Brain pericyte (primary cell): ENCODE measurements around the gene MCRIP1.

Source experiments
- DNase-seq: peaks from one replicate; pipeline ENCODE4 v3.0.0-alpha.2; 2012; ENCODE audit warnings: low read depth, low spot score

The MCRIP1 gene

DNA sequence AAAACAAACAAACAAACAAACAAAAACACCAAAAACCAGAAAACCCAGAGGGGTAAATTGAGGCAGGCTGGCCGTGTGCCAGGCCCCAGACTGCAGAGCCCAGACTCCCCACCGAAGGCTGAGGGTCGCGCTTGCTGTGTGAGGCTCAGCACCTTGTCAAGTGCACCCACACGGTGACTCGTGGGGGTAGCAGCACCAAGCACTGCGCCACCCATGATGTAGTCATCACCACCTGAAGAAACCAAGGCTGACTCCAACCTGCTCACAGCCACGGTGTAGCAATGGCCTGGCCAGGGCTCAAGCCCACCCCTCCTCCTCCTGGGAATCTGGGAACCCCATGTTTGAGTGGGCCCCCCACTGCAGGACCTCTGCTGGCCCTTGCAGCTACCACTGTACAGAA is 11.9 kb downstream of the MCRIP1 start:
- no peak for DNase-seq

DNA sequence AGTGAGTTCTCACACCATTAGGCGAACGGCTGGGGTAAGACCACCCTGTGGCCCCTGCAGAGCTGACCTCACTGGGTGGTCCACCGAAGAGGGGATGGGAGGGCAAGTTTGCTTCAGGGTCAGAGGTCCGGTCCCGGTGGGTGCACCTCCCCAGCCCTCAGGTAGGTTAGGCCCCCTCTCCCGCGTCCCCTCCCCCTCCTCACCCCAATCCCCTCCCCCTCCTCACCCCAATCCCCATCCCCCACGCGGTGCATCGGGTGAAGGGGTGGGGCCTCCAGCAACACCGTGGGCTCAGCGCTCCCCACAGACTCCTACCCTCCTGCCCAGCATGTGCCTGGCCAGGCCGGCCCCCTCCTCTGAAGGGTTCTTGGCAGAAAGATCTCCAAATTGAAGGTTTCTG is 13.4 kb downstream of the MCRIP1 start:
- DNase-seq = no peak

DNA sequence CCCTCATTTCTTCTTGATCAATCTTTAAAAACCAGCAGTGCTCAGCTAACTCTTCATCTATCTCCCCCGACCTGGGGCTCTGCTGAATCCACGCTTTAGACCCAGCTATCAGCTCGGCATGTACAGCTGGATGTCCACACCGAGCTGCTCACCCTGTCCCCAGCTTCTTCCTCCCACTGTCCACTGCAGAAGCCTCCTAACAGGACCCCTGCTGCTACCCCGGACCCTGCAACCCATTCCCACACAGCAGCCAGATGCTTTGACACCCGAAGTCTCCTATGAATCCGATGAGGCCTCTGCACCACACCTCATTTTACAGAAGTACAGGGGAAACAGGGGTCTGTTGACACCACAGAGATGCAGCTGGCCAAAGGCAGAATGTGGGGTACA is 15.3 kb downstream of the MCRIP1 start:
- DNase-seq = no peak

DNA sequence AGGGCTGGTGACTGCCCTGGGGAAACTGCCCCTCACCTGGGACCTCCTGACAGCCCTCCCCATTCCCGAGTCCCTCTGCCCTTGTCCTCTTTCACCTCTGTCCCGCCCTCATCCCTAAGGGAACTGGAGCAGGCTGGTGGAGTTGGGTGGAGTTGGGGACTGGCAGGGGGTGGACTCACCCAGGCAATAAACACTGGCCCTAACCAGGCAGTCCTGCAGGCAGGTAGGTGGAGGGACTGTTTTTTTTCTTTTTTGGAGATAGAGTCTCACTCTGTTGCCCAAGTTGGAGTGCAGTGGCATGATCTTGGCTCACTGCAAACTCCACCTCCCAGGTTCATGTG is 17.5 kb downstream of the MCRIP1 start:
- DNase-seq = no peak

DNA sequence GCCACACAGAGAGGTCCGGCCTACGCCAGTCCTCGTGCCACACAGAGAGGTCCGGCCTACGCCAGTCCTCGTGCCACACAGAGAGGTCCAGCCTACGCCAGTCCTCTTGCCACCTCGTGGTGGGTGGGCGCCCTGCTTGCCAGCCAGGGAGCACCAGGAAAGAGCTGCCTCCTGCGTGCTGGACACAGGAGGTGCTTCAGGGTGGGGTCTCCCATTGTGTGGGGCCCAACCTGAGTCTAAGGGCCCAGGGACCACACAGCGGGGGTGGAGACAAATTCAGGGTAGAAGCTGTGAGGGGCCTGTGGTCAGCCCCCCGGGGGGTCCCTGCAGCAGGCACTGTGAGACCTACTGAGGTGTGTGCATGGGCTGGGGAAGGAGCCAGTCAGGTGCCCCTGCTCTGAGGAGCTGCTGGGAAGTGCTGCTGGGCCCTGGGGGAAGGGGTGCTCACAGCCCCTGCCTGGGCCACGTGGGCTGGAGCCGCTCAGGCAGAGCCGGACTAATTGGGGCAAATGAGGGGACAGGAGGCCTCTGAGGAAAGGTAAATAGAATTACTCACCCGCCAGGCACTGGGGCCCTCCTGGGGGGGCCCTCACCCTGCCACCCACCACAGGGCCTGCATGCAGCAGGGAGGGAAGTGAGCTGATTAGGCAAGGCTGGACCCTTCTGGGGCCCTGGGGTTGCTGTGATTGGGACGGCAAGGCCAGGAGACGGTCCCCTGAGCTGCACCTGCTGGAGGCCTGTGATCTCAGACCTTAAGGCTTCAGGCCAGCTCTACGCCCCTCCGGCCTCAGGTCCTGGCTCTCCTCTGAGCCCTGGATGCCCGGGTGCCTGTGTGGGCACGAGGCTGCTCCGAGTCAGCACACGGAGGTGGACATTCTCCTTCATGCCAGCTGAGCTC is 18.1 kb downstream of the MCRIP1 start:
- DNase-seq = no peak

DNA sequence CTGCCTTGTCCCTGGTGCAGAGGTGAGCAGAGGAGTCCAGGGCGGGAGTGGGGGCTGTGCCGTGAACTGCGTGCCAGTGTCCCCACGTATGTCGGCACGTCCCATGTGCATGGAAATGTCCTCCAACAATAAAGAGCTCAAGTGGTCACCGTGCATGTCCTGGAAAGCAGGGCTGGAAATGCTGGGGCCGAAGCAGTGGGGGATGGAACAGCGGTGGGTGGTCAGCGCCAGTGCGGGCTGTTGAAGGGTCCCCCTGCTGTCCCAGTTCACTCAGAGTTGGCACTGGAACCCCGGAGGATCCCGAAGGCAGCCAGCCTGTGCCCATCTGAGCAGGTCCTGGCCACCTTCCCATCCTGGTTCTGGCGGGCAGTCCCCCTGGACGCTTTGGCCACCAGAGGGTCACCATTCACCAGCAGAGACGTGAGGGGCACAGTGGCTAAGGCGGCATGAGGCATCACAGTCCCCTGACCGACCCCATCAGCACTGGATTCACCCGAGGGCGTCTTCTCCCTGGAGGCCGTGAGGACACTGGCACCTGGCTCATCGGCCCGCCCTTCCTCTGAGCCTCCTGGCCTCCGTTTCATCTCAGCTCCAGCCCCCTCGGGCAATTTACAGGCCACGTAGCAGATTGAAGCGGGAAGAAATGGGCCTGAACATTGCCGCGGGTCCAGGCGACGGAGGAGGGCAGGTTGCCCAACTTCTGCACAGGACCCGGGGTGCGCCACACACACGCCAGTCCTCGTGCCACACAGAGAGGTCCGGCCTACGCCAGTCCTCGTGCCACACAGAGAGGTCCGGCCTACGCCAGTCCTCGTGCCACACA is 19.0 kb downstream of the MCRIP1 start:
- no peak for DNase-seq

DNA sequence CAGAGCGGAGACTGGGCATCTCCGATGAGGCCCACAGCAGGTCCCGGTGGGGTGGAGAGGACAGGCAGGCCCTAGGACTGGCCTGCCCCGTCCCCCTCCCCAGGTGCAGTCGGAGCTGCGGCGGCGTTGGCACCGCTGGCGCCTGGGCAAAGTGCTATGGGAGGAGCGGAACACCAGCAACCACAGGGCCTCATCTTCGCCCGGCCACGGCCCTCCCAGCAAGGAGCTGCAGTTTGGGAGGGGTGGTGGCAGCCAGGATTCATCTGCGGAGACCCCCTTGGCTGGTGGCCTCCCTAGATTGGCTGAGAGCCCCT is 19.8 kb downstream of the MCRIP1 start:
- no peak for DNase-seq

DNA sequence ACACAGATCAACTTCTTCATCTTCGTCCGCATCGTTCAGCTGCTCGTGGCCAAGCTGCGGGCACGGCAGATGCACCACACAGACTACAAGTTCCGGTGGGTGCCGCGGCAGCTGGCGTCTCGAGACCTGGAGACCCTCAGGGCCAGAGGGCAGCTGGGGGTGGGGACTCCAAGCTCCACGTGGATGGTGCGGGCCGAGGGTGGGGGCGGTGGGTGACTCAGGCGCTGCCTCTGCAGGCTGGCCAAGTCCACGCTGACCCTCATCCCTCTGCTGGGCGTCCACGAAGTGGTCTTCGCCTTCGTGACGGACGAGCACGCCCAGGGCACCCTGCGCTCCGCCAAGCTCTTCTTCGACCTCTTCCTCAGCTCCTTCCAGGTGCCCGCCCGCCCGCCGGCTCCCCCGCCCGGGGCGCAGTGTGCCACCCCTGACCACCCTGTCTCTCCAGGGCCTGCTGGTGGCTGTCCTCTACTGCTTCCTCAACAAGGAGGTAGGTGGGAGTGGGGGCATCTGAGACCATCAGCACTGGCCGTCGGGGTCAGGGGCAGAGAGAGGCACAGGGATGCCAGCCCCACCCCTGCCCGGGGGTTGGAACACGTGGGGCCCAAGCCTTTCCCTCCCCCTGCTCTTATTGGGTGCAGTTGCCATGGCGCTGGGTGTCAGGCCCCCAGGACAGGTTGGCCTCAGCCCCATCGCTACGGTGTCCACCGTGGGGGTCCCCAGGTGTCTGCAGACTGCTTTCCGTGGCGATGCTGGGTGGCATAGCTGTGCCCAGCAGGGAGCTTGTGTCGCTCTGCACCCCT is 20.3 kb downstream of the MCRIP1 start:
- DNase-seq = no peak

DNA sequence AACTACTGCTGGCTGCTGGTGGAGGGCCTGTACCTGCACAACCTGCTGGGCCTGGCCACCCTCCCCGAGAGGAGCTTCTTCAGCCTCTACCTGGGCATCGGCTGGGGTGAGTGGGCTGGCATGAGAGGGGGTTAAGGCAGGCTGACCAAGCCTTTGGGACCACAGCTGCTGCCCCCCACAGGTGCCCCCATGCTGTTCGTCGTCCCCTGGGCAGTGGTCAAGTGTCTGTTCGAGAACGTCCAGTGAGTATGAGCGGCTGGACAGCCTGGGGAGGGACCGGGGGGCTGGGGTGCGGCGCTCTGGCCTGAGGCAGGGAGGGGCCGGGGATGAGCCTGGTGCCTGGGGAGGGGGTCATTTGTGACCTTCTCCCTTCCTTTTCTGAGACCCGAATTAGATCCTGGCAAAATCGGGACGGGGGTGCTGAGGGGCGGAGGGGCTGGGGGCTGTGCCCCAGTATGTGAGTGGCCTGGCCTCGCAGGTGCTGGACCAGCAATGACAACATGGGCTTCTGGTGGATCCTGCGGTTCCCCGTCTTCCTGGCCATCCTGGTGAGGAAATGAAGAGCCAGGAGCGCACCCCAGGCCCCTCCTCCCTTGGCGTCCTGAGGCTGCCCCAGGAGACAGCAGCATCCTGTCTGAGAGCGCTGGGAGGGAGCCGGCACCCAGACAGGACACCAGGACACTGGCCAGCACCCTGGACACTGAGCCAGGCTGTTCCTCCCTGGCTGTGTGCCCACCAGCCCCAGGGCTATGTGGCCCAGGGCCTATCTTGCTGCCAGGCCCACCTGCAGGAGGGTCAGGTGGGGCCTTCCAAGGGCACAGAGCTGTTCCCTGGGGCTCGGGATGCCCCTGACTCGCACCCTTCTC is 21.2 kb downstream of the MCRIP1 start:
- no peak for DNase-seq

DNA sequence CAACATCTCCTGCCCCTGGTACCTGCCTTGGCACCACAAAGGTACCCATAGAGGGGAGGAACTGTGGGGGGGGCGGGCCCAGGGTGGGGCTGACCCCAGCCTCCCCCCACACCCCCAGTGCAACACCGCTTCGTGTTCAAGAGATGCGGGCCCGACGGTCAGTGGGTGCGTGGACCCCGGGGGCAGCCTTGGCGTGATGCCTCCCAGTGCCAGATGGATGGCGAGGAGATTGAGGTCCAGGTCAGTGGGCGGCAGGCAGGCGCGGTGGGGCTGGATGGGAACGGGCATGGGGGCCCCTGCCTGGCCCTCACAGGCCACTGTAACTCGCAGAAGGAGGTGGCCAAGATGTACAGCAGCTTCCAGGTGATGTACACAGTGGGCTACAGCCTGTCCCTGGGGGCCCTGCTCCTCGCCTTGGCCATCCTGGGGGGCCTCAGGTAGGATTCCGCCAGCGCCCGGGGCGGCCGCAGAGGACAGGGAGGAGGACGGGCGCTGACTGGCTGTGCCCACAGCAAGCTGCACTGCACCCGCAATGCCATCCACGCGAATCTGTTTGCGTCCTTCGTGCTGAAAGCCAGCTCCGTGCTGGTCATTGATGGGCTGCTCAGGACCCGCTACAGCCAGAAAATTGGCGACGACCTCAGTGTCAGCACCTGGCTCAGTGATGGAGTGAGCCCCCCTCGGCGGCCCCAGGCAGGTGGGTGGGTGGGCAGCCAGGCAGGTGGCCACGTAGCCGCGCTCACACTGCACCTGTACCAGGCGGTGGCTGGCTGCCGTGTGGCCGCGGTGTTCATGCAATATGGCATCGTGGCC is 22.0 kb downstream of the MCRIP1 start:
- no peak for DNase-seq

DNA sequence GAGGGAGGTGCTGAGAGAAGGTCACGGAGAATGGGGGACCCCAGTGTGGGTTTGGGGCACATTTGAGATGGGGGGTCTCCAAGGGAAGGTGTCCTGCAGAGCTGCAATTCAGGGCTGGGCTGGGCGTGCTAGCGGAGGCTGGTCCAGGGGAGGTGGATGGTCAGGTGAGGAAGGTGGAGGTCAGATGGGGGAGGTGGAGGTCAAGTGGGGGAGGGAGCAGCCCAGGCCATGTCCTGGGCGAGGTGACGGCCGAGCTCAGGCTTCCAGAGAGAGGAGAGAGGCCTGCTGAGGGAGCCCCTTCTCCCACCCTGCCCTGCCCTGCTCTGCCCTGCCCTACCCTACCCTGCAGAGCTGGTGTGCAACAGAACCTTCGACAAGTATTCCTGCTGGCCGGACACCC is 22.6 kb downstream of the MCRIP1 start:
- no peak for DNase-seq

DNA sequence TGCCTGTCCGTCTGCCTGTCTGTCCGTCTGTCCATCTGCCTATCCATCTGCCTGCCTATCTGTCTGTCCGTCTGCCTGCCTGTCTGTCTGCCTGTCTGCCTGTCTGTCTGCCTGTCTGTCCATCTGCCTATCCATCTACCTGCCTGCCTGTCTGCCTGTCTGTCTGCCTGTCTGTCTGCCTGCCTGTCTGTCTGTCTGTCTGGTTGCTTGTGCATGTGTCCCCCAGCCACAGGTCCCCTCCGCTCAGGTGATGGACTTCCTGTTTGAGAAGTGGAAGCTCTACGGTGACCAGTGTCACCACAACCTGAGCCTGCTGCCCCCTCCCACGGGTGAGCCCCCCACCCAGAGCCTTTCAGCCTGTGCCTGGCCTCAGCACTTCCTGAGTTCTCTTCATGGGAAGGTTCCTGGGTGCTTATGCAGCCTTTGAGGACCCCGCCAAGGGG is 23.5 kb downstream of the MCRIP1 start:
- DNase-seq = no peak

DNA sequence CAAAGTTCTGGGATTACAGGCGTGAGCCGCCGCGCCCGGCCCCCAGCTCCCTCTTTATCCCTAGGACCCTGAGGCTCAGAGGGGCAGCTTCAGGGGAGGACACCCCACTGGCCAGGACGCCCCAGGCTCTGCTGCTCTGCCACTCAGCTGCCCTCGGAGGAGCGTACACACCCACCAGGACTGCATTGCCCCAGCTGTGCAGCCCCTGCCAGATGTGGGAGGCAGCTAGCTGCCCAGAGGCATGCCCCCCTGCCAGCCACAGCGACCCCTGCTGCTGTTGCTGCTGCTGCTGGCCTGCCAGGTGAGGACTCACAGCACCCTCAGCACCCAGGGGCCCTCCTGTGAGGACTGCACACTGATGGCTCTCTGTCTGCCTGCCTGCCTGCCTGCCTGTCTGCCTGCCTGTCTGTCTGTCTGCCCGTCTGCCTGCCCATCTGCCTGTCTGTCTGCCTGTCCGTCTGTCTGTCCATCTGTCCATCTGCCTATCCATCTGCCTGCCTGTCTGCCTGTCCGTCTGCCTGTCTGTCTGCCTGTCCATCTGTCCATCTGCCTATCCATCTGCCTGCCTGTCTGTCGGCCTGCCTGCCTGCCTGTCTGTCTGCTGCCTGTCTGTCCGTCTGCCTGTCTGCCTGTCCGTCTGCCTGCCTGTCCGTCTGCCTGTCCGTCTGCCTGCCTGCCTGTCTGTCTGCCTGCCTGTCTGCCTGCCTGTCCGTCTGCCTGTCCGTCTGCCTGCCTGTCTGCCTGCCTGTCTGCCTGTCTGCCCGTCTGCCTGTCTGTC is 24.1 kb downstream of the MCRIP1 start:
- DNase-seq = no peak

DNA sequence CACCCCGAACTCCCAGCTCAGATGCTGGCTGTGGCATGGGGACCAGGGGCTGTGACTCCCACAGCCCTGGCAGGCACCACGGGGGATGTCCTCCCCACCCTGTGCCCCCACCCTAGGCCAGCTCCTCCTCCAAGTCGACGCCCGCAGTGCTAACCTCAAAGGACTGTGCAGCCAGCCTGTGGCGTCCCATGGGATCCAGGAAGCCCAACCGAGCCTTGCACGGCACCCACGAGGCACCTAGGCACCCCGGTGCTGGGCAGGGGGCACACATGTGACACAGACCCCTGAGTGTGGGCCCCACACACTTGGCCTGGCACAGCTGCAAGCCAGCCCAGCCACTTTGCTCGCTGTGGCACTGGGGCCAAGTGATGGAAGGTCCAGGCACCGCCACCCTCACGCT is 25.3 kb downstream of the MCRIP1 start:
- no peak for DNase-seq

DNA sequence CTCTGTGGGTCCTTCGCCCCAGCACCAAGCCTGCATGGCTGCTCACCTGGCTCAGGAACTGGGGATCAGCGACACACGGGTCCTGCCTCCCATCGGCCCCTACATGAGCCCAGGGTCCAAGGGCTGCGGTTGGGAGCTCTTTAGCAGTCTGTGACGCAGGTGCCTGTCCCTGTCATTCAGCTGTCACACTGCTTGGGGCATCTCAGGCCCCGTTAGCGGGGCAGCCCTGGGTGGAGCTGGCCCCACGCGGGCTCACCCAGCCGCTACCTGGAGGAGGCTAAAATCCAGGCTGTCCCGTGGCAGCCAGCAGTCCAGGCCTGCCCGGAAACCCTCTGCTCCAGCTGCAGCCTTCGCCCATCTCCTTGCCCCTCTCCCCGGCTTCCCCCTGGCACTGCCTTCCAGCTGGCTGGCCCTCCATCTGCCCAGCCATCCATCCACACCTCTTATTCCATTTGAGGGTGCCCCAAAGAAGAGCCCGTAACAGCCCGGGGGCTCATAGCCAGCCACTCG is 25.8 kb downstream of the MCRIP1 start:
- no peak for DNase-seq

DNA sequence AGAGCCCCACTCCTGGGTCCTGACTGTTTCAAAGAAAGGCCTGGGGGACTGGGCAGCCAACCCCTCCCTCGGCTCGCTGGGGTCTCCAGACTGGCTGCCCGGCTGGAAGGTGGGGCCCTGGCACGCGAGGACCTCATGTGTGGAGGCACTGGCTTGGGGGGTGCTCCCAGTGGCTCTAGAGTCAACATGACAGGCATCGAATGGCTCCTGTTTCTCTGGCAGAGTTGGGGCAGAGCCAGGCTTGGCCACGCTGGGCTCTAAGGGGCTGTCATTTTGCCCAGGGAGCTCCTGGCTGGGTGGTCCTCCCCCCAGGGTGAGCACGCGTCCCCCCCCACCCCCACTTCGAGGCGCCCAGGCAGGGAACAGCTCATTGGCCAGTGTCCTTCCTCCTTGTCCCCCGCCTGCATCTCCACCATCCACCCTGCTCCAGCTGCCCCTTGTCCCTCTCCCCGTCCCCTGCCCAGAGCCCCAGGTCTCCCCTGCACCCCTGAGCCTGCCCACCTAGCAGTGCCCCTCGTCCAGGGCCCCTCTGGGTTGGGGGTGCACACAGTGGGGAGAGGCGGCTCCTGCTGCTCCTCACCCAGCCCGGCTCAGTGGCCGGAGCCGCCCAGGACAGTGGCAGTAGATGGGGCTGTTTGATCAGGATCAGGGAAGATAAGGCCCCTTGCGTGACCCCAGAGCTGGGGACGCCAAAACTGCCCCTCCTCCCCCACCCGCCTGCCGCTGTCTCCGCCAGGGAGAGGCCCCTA is 26.5 kb downstream of the MCRIP1 start:
- DNase-seq = no peak

DNA sequence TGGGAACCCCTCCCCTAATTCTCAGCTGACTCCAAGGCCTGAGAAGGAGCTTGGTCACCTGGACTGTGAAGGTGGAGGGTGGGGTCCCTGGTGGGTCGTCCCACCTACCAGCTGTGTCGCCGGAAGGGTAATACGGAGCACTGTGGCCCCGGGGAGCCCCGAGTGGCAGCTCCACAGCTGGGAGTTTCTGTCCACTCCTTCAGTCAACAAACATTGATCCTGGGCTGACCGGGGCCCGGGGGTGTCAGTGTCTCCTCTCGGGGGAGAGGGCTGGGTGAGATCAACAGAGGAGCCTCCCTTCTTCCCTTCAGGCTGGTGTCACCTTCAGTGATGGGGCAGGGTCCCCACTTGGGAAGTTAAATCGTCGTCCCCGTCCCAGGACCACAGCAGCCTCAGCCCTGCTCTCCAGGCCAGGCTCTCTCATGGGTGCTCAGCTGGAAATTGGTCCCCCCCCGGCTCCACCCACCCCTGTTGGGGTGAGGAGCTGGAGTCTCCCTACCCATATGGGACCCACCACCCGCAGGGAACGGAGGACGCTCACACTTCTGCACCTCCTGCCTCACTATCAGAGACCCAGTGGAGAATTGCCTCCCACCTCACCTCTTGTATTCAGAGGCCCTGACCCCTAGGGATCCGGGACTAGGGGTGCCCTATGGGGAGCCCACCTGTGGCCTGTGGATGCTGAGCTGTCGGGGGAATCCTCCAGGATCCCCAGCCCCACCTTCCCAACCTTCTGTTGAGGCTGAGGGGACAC is 27.2 kb downstream of the MCRIP1 start:
- DNase-seq = no peak
